IMR-90 (cell line): Measurements from ENCODE around the gene ICAM5. TPM values are rescaled to one million over a fixed set of nuclear protein-coding genes. Genes with fewer than 3 reads are reported as not detected.
A peak's percentile ranks its signal among the peaks of the same experiment; 100 is the strongest.

ENCODE experiments used
- ATAC-seq: fragments of 200-7000 bp; cut with Tn5 transposase; 2 replicates; pipeline ENCODE4 v1.9.1; 2020; ENCODE audit warnings: low read depth, mild to moderate bottlenecking, moderate library complexity
- BruUV-seq: library from RNA; stranded (reverse); fragments of 400-500 nt; replicated peaks from 2 replicates; lab custom pipeline; 2021; lab: Mats Ljungman, UMichigan
- CTCF ChIA-PET: fragments of 300-600 bp; formaldehyde crosslinking; extraction: SDS; loops from one replicate; lab custom pipeline; 2021; ENCODE audit warnings: antibody characterized with exemption; lab: Yijun Ruan, JAX
- POLR2A ChIA-PET: fragments of 300-600 bp; sonication (Branson Sonifier 250); formaldehyde crosslinking; loops from one replicate; lab custom pipeline; 2022; ENCODE audit warnings: antibody characterized with exemption; ENCODE audit not compliant: unreplicated experiment; lab: Charles Lee
- DNase-seq: peaks from one replicate; pipeline ENCODE4 v3.0.0; 2013
- H2AFZ ChIP-seq: replicated peaks from 2 replicates; pipeline ENCODE3; 2013; ENCODE audit warnings: low read length, mild to moderate bottlenecking; ENCODE audit not compliant: poor library complexity
- H2AK5ac ChIP-seq: 2 replicates; pipeline ENCODE4 v1.6.1; 2013; ENCODE audit warnings: low read depth, low read length, inconsistent platforms
- H2AK9ac ChIP-seq: replicated peaks from 2 replicates; pipeline ENCODE3; 2013; ENCODE audit warnings: mild to moderate bottlenecking, low read depth, low read length, moderate library complexity; ENCODE audit not compliant: poor library complexity
- H2BK120ac ChIP-seq: 2 replicates; pipeline ENCODE4 v1.6.1; 2013; ENCODE audit warnings: low read depth, low read length, inconsistent platforms
- H2BK15ac ChIP-seq: 3 replicates; pipeline ENCODE4 v1.6.1; 2013; ENCODE audit warnings: low read depth, low read length, inconsistent platforms
- H2BK20ac ChIP-seq: 2 replicates; pipeline ENCODE4 v1.6.1; 2013; ENCODE audit warnings: low read depth, mild to moderate bottlenecking, inconsistent platforms, low read length, moderate library complexity
- H2BK5ac ChIP-seq: 2 replicates; pipeline ENCODE4 v1.6.1; 2013; ENCODE audit warnings: mild to moderate bottlenecking, low read depth, low read length, inconsistent platforms; ENCODE audit not compliant: poor library complexity, severe bottlenecking
- H3K14ac ChIP-seq: replicated peaks from 2 replicates; pipeline ENCODE4 v1.6.1; 2013; ENCODE audit warnings: low read depth, low read length, inconsistent platforms
- H3K18ac ChIP-seq: 2 replicates; pipeline ENCODE4 v1.6.1; 2013; ENCODE audit warnings: low read depth, low read length, control low read depth
- H3K23ac ChIP-seq: 2 replicates; pipeline ENCODE4 v1.6.1; 2013; ENCODE audit warnings: low read depth, low read length, inconsistent platforms
- H3K27ac ChIP-seq: 2 replicates; pipeline ENCODE4 v1.5.1; 2013; ENCODE audit warnings: mild to moderate bottlenecking, control low read depth, low read length; ENCODE audit not compliant: insufficient read depth
- H3K27me3 ChIP-seq: 2 replicates; pipeline ENCODE4 v1.6.1; 2013; ENCODE audit warnings: low read length; ENCODE audit not compliant: control insufficient read depth, insufficient read depth
- H3K36me3 ChIP-seq: 2 replicates; pipeline ENCODE4 v1.6.1; 2013; ENCODE audit warnings: low read length, mixed read lengths; ENCODE audit not compliant: control insufficient read depth, insufficient read depth
- H3K4ac ChIP-seq: 2 replicates; pipeline ENCODE4 v1.6.1; 2013; ENCODE audit warnings: low read depth, low read length, inconsistent platforms
- H3K4me1 ChIP-seq: 2 replicates; pipeline ENCODE4 v1.6.1; 2013; ENCODE audit warnings: low read length, mixed read lengths; ENCODE audit not compliant: control insufficient read depth, insufficient read depth
- H3K4me2 ChIP-seq: 2 replicates; pipeline ENCODE4 v1.6.1; 2013; ENCODE audit warnings: low read depth, mild to moderate bottlenecking, control low read depth, low read length, moderate library complexity
- H3K4me3 ChIP-seq: 2 replicates; pipeline ENCODE4 v1.5.1; 2013; ENCODE audit warnings: low read depth, mild to moderate bottlenecking, control low read depth, low read length, moderate library complexity; ENCODE audit not compliant: insufficient read depth
- H3K56ac ChIP-seq: 2 replicates; pipeline ENCODE4 v1.6.1; 2013; ENCODE audit warnings: low read length, inconsistent platforms; ENCODE audit not compliant: insufficient read depth; ENCODE audit errors: extremely low read depth
- H3K79me1 ChIP-seq, 2 experiments: 2 replicates each; pipeline ENCODE4 v1.6.1; 2013; ENCODE audit warnings: low read length in 2 of 2, inconsistent platforms in 1 of 2, low read depth in 1 of 2
- H3K9ac ChIP-seq: 2 replicates; pipeline ENCODE4 v1.6.1; 2013; ENCODE audit warnings: low read depth, low read length, control low read depth
- H3K9me1 ChIP-seq: 2 replicates; pipeline ENCODE4 v1.6.1; 2013; ENCODE audit warnings: low read length, inconsistent platforms; ENCODE audit not compliant: insufficient read depth
- H3K9me3 ChIP-seq: 2 replicates; pipeline ENCODE4 v1.6.1; 2013; ENCODE audit warnings: low read length; ENCODE audit not compliant: control insufficient read depth, insufficient read depth
- H4K20me1 ChIP-seq: 2 replicates; pipeline ENCODE4 v1.6.1; 2013; ENCODE audit warnings: low read length, inconsistent platforms; ENCODE audit not compliant: insufficient read depth
- H4K5ac ChIP-seq: 2 replicates; pipeline ENCODE4 v1.6.1; 2013; ENCODE audit warnings: mild to moderate bottlenecking, low read depth, low read length, control low read depth
- H4K8ac ChIP-seq, 2 experiments: 2 replicates each; pipeline ENCODE4 v1.6.1; 2013; ENCODE audit warnings: low read depth in 2 of 2, low read length in 2 of 2, control low read depth in 1 of 2, inconsistent platforms in 1 of 2
- H4K91ac ChIP-seq: 2 replicates; pipeline ENCODE4 v1.6.1; 2013; ENCODE audit warnings: low read depth, low read length, inconsistent platforms; ENCODE audit not compliant: insufficient read depth
- BHLHE40 ChIP-seq: fragments of 150-350 bp; IDR thresholded peaks from 2 replicates; pipeline ENCODE4 v1.6.1; 2016; ENCODE audit warnings: mild to moderate bottlenecking, low read depth, low read length
- CTCF ChIP-seq: conservative IDR thresholded peaks from 2 replicates; pipeline ENCODE4 v1.5.1; 2012; ENCODE audit warnings: mild to moderate bottlenecking, low read depth, low read length, improper control_type of control experiment
- FOS ChIP-seq: fragments of 150-350 bp; IDR thresholded peaks from 2 replicates; pipeline ENCODE4 v1.6.1; 2016; ENCODE audit warnings: low read depth, low read length
- MAFK ChIP-seq: IDR thresholded peaks from 2 replicates; pipeline ENCODE4 v1.6.1; 2012; ENCODE audit warnings: low read depth, low read length, improper control_type of control experiment
- MAZ ChIP-seq: IDR thresholded peaks from 2 replicates; pipeline ENCODE4 v1.6.1; 2012; ENCODE audit warnings: low read depth, mild to moderate bottlenecking, low read length, improper control_type of control experiment, moderate library complexity, borderline replicate concordance
- MXI1 ChIP-seq: IDR thresholded peaks from 2 replicates; pipeline ENCODE4 v1.6.1; 2012; ENCODE audit warnings: low read depth, mild to moderate bottlenecking, low read length, moderate library complexity, borderline replicate concordance
- NFE2L2 ChIP-seq: fragments of 150-350 bp; IDR thresholded peaks from 2 replicates; pipeline ENCODE4 v1.6.1; 2016; ENCODE audit warnings: low read depth, mild to moderate bottlenecking, low read length
- POLR2A ChIP-seq: IDR thresholded peaks from 2 replicates; pipeline ENCODE4 v1.6.1; 2012; ENCODE audit warnings: mild to moderate bottlenecking, low read depth, low read length
- SMC3 ChIP-seq: fragments of 150-350 bp; IDR thresholded peaks from 2 replicates; pipeline ENCODE4 v1.6.1; 2016; ENCODE audit warnings: low read depth, mild to moderate bottlenecking, antibody characterized with exemption, low read length, moderate library complexity
- USF2 ChIP-seq: fragments of 150-350 bp; IDR thresholded peaks from 2 replicates; pipeline ENCODE4 v1.6.1; 2017; ENCODE audit warnings: mild to moderate bottlenecking, antibody characterized with exemption, low read length, low read depth
- WGBS, 2 experiments: methylation state at CpG; one replicate each; pipeline versions ENCODE4 v1.1.5 to v1.1.7; 2013; ENCODE audit warnings: missing lambda C conversion rate in 2 of 2; ENCODE audit not compliant: insufficient read length in 1 of 2; ENCODE audit errors: extremely low coverage in 2 of 2; 5-methylcytosine and 5-hydroxymethylcytosine counted together
- dilution Hi-C: fragments of 300-500 bp; cut with HindIII; formaldehyde crosslinking; loops from one replicate; pipeline ENCODE4 v1.14.3; 2018; ENCODE audit warnings: low sequenced_read_pairs; ENCODE audit not compliant: unreplicated experiment
- in situ Hi-C: fragments of 300-500 bp; cut with MboI; formaldehyde crosslinking; loops from 3 replicates; pipeline ENCODE4 v1.14.3; 2019; ENCODE audit warnings: low sequenced_read_pairs, inconsistent platforms, mixed read lengths
- intact Hi-C: fragments of 100-400 bp; cut with micrococcal nuclease; formaldehyde crosslinking; loops from 2 replicates; pipeline ENCODE4 v1.10.0; 2022
- polyA plus RNA-seq, 3 experiments: library from polyadenylated mRNA; depleted of rRNA; stranded (reverse); fragments of >200 nt; gene quantifications; 2 replicates each; pipeline ENCODE4 v1.2.3, GENCODE V29; 2012; ENCODE audit warnings: low replicate concordance in 1 of 3
- total RNA-seq: library from RNA; depleted of rRNA; stranded (reverse); fragments of >200 nt; gene quantifications from 2 replicates; pipeline ENCODE4 v1.2.3, GENCODE V29; 2012

ICAM5 gene
- total and polyA plus RNA-seq, 2 of the 4 experiments (the other 2 are of a cell fraction) = 3.0 to 23.9 TPM

GRCh38 chr19:10315335-10316214, 25.8 kb downstream of the ICAM5 start, which contains the start of gene FDX2:
TSS of gene FDX2 (minus strand) at chr19:10316015. CDS start at chr19:10315996, 19 bp downstream.
- H3K9me3 ChIP-seq = no peaks in the 10 kb centered on the region
- WGBS, 2 experiments = 2% methylated on average over 14 of the region's 55 CpGs; no CpG with 5 or more reads in 1 of the 2 experiments
- H2BK120ac ChIP-seq = peak within 1 kb of the TSS; percentile 9; the same call in 1 of the 2 replicates
- POLR2A ChIA-PET = no interaction called here
- peak within 1 kb of the TSS; percentile 10; the same call in 1 of the 2 replicates for H3K18ac ChIP-seq
- H4K20me1 ChIP-seq = no peaks in the 10 kb centered on the region
- peak within 1 kb of the TSS; percentile 84 for H4K5ac ChIP-seq
- H3K4me3 ChIP-seq = peak within 1 kb of the TSS; percentile 58
- H2BK20ac ChIP-seq = no peak within 1 kb of the TSS
- peaks cover 29% of the 10 kb centered on the region for H3K36me3 ChIP-seq
- peak within 1 kb of the TSS; percentile 45 for H3K27ac ChIP-seq
- H4K8ac ChIP-seq = peak within 1 kb of the TSS; percentile 85 to 95
- H3K79me1 ChIP-seq = peaks cover 14 to 19% of the 10 kb centered on the region in 2 experiments
- BruUV-seq = no TSS peak
- no peaks in the 10 kb centered on the region for H3K27me3 ChIP-seq
- H3K4me2 ChIP-seq = peak within 1 kb of the TSS; percentile 99
- peak within 1 kb of the TSS; percentile 30 for H2BK5ac ChIP-seq
- peak within 1 kb of the TSS; percentile 59; the same call in 1 of the 3 replicates for H2BK15ac ChIP-seq
- peak; percentile 93 for ATAC-seq
- intact Hi-C loops = loop anchor here (1.0 kb wide), 2 partner anchors 18 to 46 kb away; partner anchors contain the start of gene RAVER1
- CTCF ChIA-PET = no interaction called here
- H2AK5ac ChIP-seq = peak within 1 kb of the TSS; percentile 94
- H2AK9ac ChIP-seq = peak within 1 kb of the TSS; percentile 96
- peak within 1 kb of the TSS; percentile 84 for H4K91ac ChIP-seq
- peak within 1 kb of the TSS; percentile 86 for H3K4ac ChIP-seq
- peak within 1 kb of the TSS; percentile 84 for H3K9ac ChIP-seq
- H3K9me1 ChIP-seq = peaks cover 12% of the 10 kb centered on the region; the same call in 1 of the 2 replicates
- dilution Hi-C loops = no loop called here
- H3K4me1 ChIP-seq = no peaks in the 10 kb centered on the region
- H3K23ac ChIP-seq = peak within 1 kb of the TSS; percentile 89
- TF ChIP-seq MAZ (no peak), FOS (no peak), POLR2A (no peak), MAFK (no peak), SMC3 (no peak), BHLHE40 (peak; percentile 61; the same call in 1 of the 2 replicates), CTCF (no peak), USF2 (peak; percentile 98), MXI1 (peak; percentile 100), NFE2L2 (no peak)
- H3K14ac ChIP-seq = peak within 1 kb of the TSS; percentile 89
- peak; percentile 67 for DNase-seq
- in situ Hi-C loops = no loop called here
- H3K56ac ChIP-seq = peak within 1 kb of the TSS; percentile 67
- peak within 1 kb of the TSS; percentile 93 for H2AFZ ChIP-seq
